H1 (cell line): ENCODE results near the gene NFATC1. TPM values are rescaled to one million over a fixed set of nuclear protein-coding genes. Genes with fewer than 3 reads are reported as not detected.

Experiments
- CTCF ChIA-PET: fragments of 300-600 bp; sonication (Branson Sonifier 250); formaldehyde crosslinking; loops from one replicate; lab custom pipeline; 2021; ENCODE audit not compliant: partially characterized antibody; lab: Charles Lee
- POLR2A ChIA-PET: fragments of 300-600 bp; sonication (Branson Sonifier 250); formaldehyde crosslinking; loops from one replicate; lab custom pipeline; 2021; ENCODE audit warnings: inconsistent platforms; ENCODE audit not compliant: partially characterized antibody; lab: Charles Lee
- DNase-seq, 2 experiments: peaks; one replicate each; pipeline versions ENCODE4 v3.0.0 to v3.0.0-alpha.2; 2010 to 2022; ENCODE audit warnings: low spot score in 2 of 2, low read depth in 1 of 2, mixed read lengths in 1 of 2
- FAIRE-seq: peaks from 2 replicates; lab custom pipeline; 2011; peaks lifted over from hg19 to GRCh38; lab: Jason Lieb, UNC
- H2AFZ ChIP-seq: 2 replicates; pipeline ENCODE4 v1.8.1; 2012; ENCODE audit warnings: low read length, inconsistent platforms
- H2AK5ac ChIP-seq: 2 replicates; pipeline ENCODE4 v1.6.1; 2013; ENCODE audit warnings: low read depth, low read length
- H2BK120ac ChIP-seq: replicated peaks from 2 replicates; pipeline ENCODE3; 2013; ENCODE audit warnings: low read depth, low read length, inconsistent platforms
- H2BK12ac ChIP-seq: 2 replicates; pipeline ENCODE4 v1.6.1; 2013; ENCODE audit warnings: low read depth, low read length
- H2BK15ac ChIP-seq: 2 replicates; pipeline ENCODE4 v1.6.1; 2013; ENCODE audit warnings: low read length
- H2BK20ac ChIP-seq: 2 replicates; pipeline ENCODE4 v1.6.1; 2013; ENCODE audit warnings: low read length
- H2BK5ac ChIP-seq: 2 replicates; pipeline ENCODE4 v1.6.1; 2013; ENCODE audit warnings: low read depth, low read length
- H3K14ac ChIP-seq: 2 replicates; pipeline ENCODE4 v1.6.1; 2013; ENCODE audit warnings: inconsistent platforms; ENCODE audit not compliant: insufficient read length
- H3K18ac ChIP-seq: 2 replicates; pipeline ENCODE4 v1.6.1; 2013; ENCODE audit warnings: low read length; ENCODE audit errors: extremely low read depth
- H3K23ac ChIP-seq: 2 replicates; pipeline ENCODE4 v1.6.1; 2013; ENCODE audit warnings: inconsistent platforms; ENCODE audit not compliant: insufficient read length
- H3K23me2 ChIP-seq: 2 replicates; pipeline ENCODE4 v1.6.1; 2013; ENCODE audit warnings: low read depth, low read length
- H3K27ac ChIP-seq: 2 replicates; pipeline ENCODE4 v1.6.1; 2011; ENCODE audit warnings: low read depth, low read length, inconsistent platforms
- H3K27me3 ChIP-seq, 4 experiments: replicated peaks in 1 of 4; 1 replicate in 1 of 4; 2 replicates in 3 of 4; pipeline versions ENCODE4 v1.6.1 to v1.8.1; 2011 to 2013; ENCODE audit warnings: low read length in 3 of 4, mild to moderate bottlenecking in 3 of 4, inconsistent platforms in 2 of 4, mixed read lengths in 2 of 4, moderate library complexity in 1 of 4; ENCODE audit not compliant: control insufficient read depth in 3 of 4, insufficient read depth in 3 of 4; ENCODE audit errors: extremely low read depth in 1 of 4
- H3K36me3 ChIP-seq, 4 experiments: 2 replicates each; pipeline versions ENCODE4 v1.6.1 to v1.8.1; 2011 to 2013; ENCODE audit warnings: mild to moderate bottlenecking in 4 of 4, low read length in 3 of 4, moderate library complexity in 2 of 4, control low read depth in 1 of 4, inconsistent platforms in 1 of 4; ENCODE audit not compliant: insufficient read depth in 4 of 4, control insufficient read depth in 2 of 4
- H3K4ac ChIP-seq: replicated peaks from 2 replicates; pipeline ENCODE3; 2013; ENCODE audit warnings: low read length, low read depth, mixed read lengths, inconsistent platforms; ENCODE audit not compliant: insufficient read length
- H3K4me1 ChIP-seq, 4 experiments: replicated peaks in 1 of 4; 1 replicate in 1 of 4; 2 replicates in 3 of 4; pipeline versions ENCODE4 v1.6.1 to v1.8.1; 2011 to 2013; ENCODE audit warnings: low read length in 3 of 4, inconsistent platforms in 2 of 4, mixed read lengths in 1 of 4; ENCODE audit not compliant: insufficient read depth in 4 of 4, control insufficient read depth in 3 of 4
- H3K4me2 ChIP-seq, 2 experiments: 2 replicates each; pipeline versions ENCODE4 v1.6.1 to v1.8.1; 2011 to 2013; ENCODE audit warnings: low read depth in 2 of 2, low read length in 2 of 2, control low read depth in 1 of 2, inconsistent platforms in 1 of 2, mild to moderate bottlenecking in 1 of 2; ENCODE audit not compliant: insufficient read depth in 1 of 2
- H3K4me3 ChIP-seq, 4 experiments: fragments of 200-600, 300-600 bp in 1 of 4; sonication (generic), shearing (Covaris generic), sonication (Bioruptor Twin) in 1 of 4; 2 replicates each; pipeline versions ENCODE4 v1.5.1 to v1.8.1; 2011 to 2016; ENCODE audit warnings: low read length in 4 of 4, low read depth in 3 of 4, control low read depth in 2 of 4, inconsistent platforms in 2 of 4, mild to moderate bottlenecking in 2 of 4, mixed read lengths in 1 of 4, moderate library complexity in 1 of 4; ENCODE audit not compliant: insufficient read depth in 2 of 4; ENCODE audit errors: extremely low read depth in 1 of 4
- H3K56ac ChIP-seq: replicated peaks from 2 replicates; pipeline ENCODE3; 2013; ENCODE audit warnings: low read depth, mild to moderate bottlenecking, mixed read lengths, low read length, inconsistent platforms; ENCODE audit not compliant: insufficient read length
- H3K79me1 ChIP-seq: 2 replicates; pipeline ENCODE4 v1.6.1; 2013; ENCODE audit warnings: low read depth, low read length, control low read depth
- H3K79me2 ChIP-seq, 2 experiments: 2 replicates each; pipeline versions ENCODE4 v1.6.1 to v1.8.1; 2012 to 2013; ENCODE audit warnings: low read length in 2 of 2, mild to moderate bottlenecking in 2 of 2, inconsistent platforms in 1 of 2; ENCODE audit not compliant: insufficient read depth in 2 of 2, control insufficient read depth in 1 of 2
- H3K9ac ChIP-seq, 4 experiments: replicated peaks in 1 of 4; 1 replicate in 1 of 4; 2 replicates in 3 of 4; pipeline versions ENCODE4 v1.6.1 to v1.8.1; 2011 to 2013; ENCODE audit warnings: low read depth in 3 of 4, low read length in 3 of 4, control low read depth in 2 of 4, mild to moderate bottlenecking in 2 of 4, moderate library complexity in 2 of 4, inconsistent platforms in 1 of 4; ENCODE audit errors: extremely low read depth in 1 of 4
- H3K9me3 ChIP-seq, 2 experiments: 2 replicates each; pipeline versions ENCODE4 v1.6.1 to v1.8.1; 2012 to 2013; ENCODE audit warnings: mild to moderate bottlenecking in 2 of 2, moderate library complexity in 2 of 2, control low read depth in 1 of 2, inconsistent platforms in 1 of 2, low read depth in 1 of 2, low read length in 1 of 2, mixed read lengths in 1 of 2; ENCODE audit not compliant: insufficient read depth in 2 of 2
- H4K20me1 ChIP-seq, 2 experiments: replicated peaks in 1 of 2; 2 replicates each; pipeline versions ENCODE3 to v1.8.1; 2011 to 2013; ENCODE audit warnings: inconsistent platforms in 2 of 2, low read length in 2 of 2, mild to moderate bottlenecking in 1 of 2; ENCODE audit not compliant: insufficient read depth in 2 of 2, control insufficient read depth in 1 of 2
- H4K5ac ChIP-seq: 2 replicates; pipeline ENCODE4 v1.6.1; 2013; ENCODE audit warnings: low read length, low read depth, mixed read lengths, inconsistent platforms; ENCODE audit not compliant: insufficient read length
- H4K8ac ChIP-seq: 2 replicates; pipeline ENCODE4 v1.8.0; 2013; ENCODE audit warnings: mild to moderate bottlenecking, moderate library complexity, low read length, inconsistent platforms; ENCODE audit not compliant: insufficient read depth; ENCODE audit errors: extremely low read depth
- H4K91ac ChIP-seq: replicated peaks from 2 replicates; pipeline ENCODE3; 2013; ENCODE audit warnings: low read length, mixed read lengths, inconsistent platforms; ENCODE audit not compliant: insufficient read length
- BRCA1 ChIP-seq: IDR thresholded peaks from 2 replicates; pipeline ENCODE4 v1.6.1; 2012; ENCODE audit warnings: low read depth, low read length, improper control_type of control experiment
- HDAC6 ChIP-seq: IDR thresholded peaks from one replicate; pipeline ENCODE4 v1.7.1; 2012; ENCODE audit warnings: low read depth, mild to moderate bottlenecking, inconsistent platforms, low read length, moderate library complexity
- JUN ChIP-seq: IDR thresholded peaks from 2 replicates; pipeline ENCODE4 v1.6.1; 2011; ENCODE audit warnings: low read depth, mild to moderate bottlenecking, improper control_type of control experiment, low read length
- NANOG ChIP-seq: IDR thresholded peaks from 2 replicates; pipeline ENCODE4 v1.6.1; 2011; ENCODE audit warnings: low read length, low read depth, mild to moderate bottlenecking, inconsistent platforms; ENCODE audit not compliant: insufficient read depth, poor library complexity, severe bottlenecking
- POLR2A ChIP-seq, 2 experiments: IDR thresholded peaks; 1 replicate in 1 of 2; 2 replicates in 1 of 2; pipeline ENCODE4 v1.6.1; 2011; ENCODE audit warnings: low read depth in 2 of 2, low read length in 2 of 2, mild to moderate bottlenecking in 2 of 2; ENCODE audit errors: control extremely low read depth in 1 of 2
- POLR2AphosphoS5 ChIP-seq: IDR thresholded peaks from 2 replicates; pipeline ENCODE4 v1.6.1; 2011; ENCODE audit warnings: low read depth, low read length
- TAF1 ChIP-seq: IDR thresholded peaks from 2 replicates; pipeline ENCODE4 v1.6.1; 2011; ENCODE audit warnings: mild to moderate bottlenecking, low read depth, low read length
- WGBS, 2 experiments: shearing (Covaris generic) in 1 of 2; methylation state at CpG; one replicate each; pipeline versions ENCODE4 v1.1.6 to v1.1.7; 2013 to 2015; ENCODE audit warnings: low lambda C conversion rate in 2 of 2, mixed read lengths in 2 of 2, inconsistent platforms in 1 of 2, low coverage in 1 of 2, missing lambda C conversion rate in 1 of 2; ENCODE audit not compliant: insufficient replicate concordance in 2 of 2, insufficient coverage in 1 of 2, insufficient read length in 1 of 2; ENCODE audit errors: extremely low coverage in 1 of 2, missing lambda C conversion rate in 1 of 2; 5-methylcytosine and 5-hydroxymethylcytosine counted together
- polyA plus RNA-seq, 7 experiments: library from polyadenylated mRNA; depleted of rRNA in 3 of 7; stranded (reverse) in 5 of 7; unstranded in 2 of 7; fragments of >200 nt in 5 of 7; fragments of 200-250 nt in 2 of 7; gene quantifications; 1 replicate in 5 of 7; 2 replicates in 1 of 7; 4 replicates in 1 of 7; pipeline versions ENCODE4 v1.2.1 to v1.2.3, GENCODE V29; 2011 to 2013; ENCODE audit warnings: missing spikeins in 2 of 7, mixed read lengths in 2 of 7
- total RNA-seq: library from RNA; stranded (reverse); fragmentation: NEBNext Ultra II Directional; extraction: Animal tissue kit (Norgen Biotek cat#: 25700); gene quantifications from 2 replicates; pipeline ENCODE4 v1.2.1, GENCODE V29; 2021
- TF ChIP-seq, protein P1 (sequence below): IDR thresholded peaks from 2 replicates; pipeline ENCODE4 v1.6.1; 2011; ENCODE audit warnings: low read length, improper control_type of control experiment

NFATC1 gene
- total and polyA plus RNA-seq, 2 of the 8 experiments (the other 6 are each of a cell fraction or from before 2014, with no cell fraction given), result 2.0 to 6.6 TPM

GRCh38 chr18:79469751-79470505 lies 74.2 kb downstream of the NFATC1 start:
- Histone ChIP-seq H4K20me1 (no peaks in the 10 kb centered on the region), H2AFZ (no peak overlapping the region), H2AK5ac (no peak overlapping the region), H3K9me3 (no peaks in the 10 kb centered on the region; a peak in 1 of 4 replicates), H2BK20ac (0 out of 2 replicates have a peak overlapping the region, but pooled peaks have one; percentile 80), H2BK120ac (no peak overlapping the region), H2BK5ac (no peak overlapping the region), H3K4ac (no peak overlapping the region), H3K23me2 (no peaks in the 10 kb centered on the region), H4K91ac (peak overlapping the region; percentile 1), H3K56ac (no peak overlapping the region), H3K14ac (no peak overlapping the region), H3K79me1 (no peaks in the 10 kb centered on the region), H4K8ac (no peak overlapping the region), H3K18ac (no peak overlapping the region), H3K9ac (no peak overlapping the region), H3K27me3 (no peaks in the 10 kb centered on the region), H4K5ac (no peak overlapping the region), H3K36me3 (no peaks in the 10 kb centered on the region), H3K4me2 (no peak overlapping the region), H3K4me3 (no peak overlapping the region), H3K27ac (no peak overlapping the region), H3K79me2 (no peaks in the 10 kb centered on the region), H2BK15ac (no peak overlapping the region), H3K4me1 (peaks cover 0 to 7% (median 4%) of the 10 kb centered on the region in 4 experiments; a peak in 6 of 7 replicates), H3K23ac (no peak overlapping the region), H2BK12ac (0 out of 2 replicates have a peak overlapping the region, but pooled peaks have one; percentile 27)
- ChIA-PET POLR2A (no interaction called here), CTCF (interaction anchor here (1.1 to 2.7 kb wide), 2 partner anchors 58 to 60 kb away, joined by 3 to 6 read pairs; no protein-coding TSS in a partner anchor)
- DNase-seq, result no peak
- WGBS, 2 experiments, result 92% methylated on average over 31 of the region's 33 CpGs; no CpG with 5 or more reads in 1 of the 2 experiments
- no peak for FAIRE-seq
- TF ChIP-seq JUN (no peak), NANOG (no peak), TAF1 (no peak), POLR2AphosphoS5 (no peak), BRCA1 (no peak), POLR2A (IDR thresholded peaks at IDR 0.05; ENCODE audit: control extremely low read depth in 1 of 2, low read depth in 2 of 2, low read length in 2 of 2) (no peak), HDAC6 (no peak)
- TF ChIP-seq, protein P1, sequence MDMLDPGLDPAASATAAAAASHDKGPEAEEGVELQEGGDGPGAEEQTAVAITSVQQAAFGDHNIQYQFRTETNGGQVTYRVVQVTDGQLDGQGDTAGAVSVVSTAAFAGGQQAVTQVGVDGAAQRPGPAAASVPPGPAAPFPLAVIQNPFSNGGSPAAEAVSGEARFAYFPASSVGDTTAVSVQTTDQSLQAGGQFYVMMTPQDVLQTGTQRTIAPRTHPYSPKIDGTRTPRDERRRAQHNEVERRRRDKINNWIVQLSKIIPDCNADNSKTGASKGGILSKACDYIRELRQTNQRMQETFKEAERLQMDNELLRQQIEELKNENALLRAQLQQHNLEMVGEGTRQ, result no peak
